Suprapubic skin (tissue), 4 donors: ENCODE measurements around the gene EPHA6. TPM values are rescaled to one million over a fixed set of nuclear protein-coding genes. Genes with fewer than 3 reads are reported as not detected.

Experiments used
- DNase-seq, 2 donors: peaks; one replicate each; pipeline ENCODE4 v3.0.0-alpha.2; 2019; ENCODE audit warnings: low spot score in 2 of 2
- H3K27ac ChIP-seq: fragments of 200-600 bp; sonication (generic); one replicate; pipeline ENCODE4 v1.5.1; 2019
- H3K27me3 ChIP-seq: fragments of 200-600 bp; sonication (generic); one replicate; pipeline ENCODE4 v1.5.1; 2019
- H3K36me3 ChIP-seq: fragments of 200-600 bp; sonication (generic); one replicate; pipeline ENCODE4 v1.5.1; 2019
- H3K4me1 ChIP-seq: fragments of 200-600 bp; sonication (generic); one replicate; pipeline ENCODE4 v1.5.1; 2019
- H3K4me3 ChIP-seq: fragments of 200-600 bp; sonication (generic); one replicate; pipeline ENCODE4 v1.5.1; 2019; ENCODE audit warnings: mild to moderate bottlenecking
- H3K9me3 ChIP-seq: fragments of 200-600 bp; sonication (generic); one replicate; pipeline ENCODE4 v1.5.1; 2019
- CTCF ChIP-seq, 2 donors: fragments of 200-600 bp in 1 of 2; fragments of 450-650 bp in 1 of 2; sonication (generic) in 1 of 2; IDR thresholded peaks; one replicate each; pipeline ENCODE4 v1.5.1; 2016 to 2019; ENCODE audit warnings: antibody characterized with exemption in 2 of 2, mild to moderate bottlenecking in 1 of 2, moderate library complexity in 1 of 2
- EP300 ChIP-seq: sonication (generic); formaldehyde crosslinking; IDR thresholded peaks from one replicate; pipeline ENCODE4 v1.6.1; 2017; ENCODE audit warnings: antibody characterized with exemption
- POLR2A ChIP-seq, 2 donors: fragments of 450-650 bp; IDR thresholded peaks; one replicate each; pipeline ENCODE4 v1.6.1; 2017; ENCODE audit warnings: antibody characterized with exemption in 2 of 2, mild to moderate bottlenecking in 2 of 2, moderate library complexity in 2 of 2
- POLR2AphosphoS5 ChIP-seq, 3 donors: sonication (generic); formaldehyde crosslinking; IDR thresholded peaks; one replicate each; pipeline ENCODE4 v1.6.1; 2017; ENCODE audit warnings: antibody characterized with exemption in 3 of 3
- WGBS: methylation state at CpG from one replicate; pipeline ENCODE4 v1.1.5; 2018; 5-methylcytosine and 5-hydroxymethylcytosine counted together
- total RNA-seq, 4 donors: library from RNA; depleted of rRNA; stranded (reverse); fragments of >200 nt; gene quantifications; one replicate each; pipeline ENCODE4 v1.1.0, GENCODE V29; 2016

Gene EPHA6
- total RNA-seq, 4 donors from 2014 or later: not detected

GRCh38 chr3:96806341-96806740 is 8.1 kb upstream of the EPHA6 start:
- TF ChIP-seq CTCF (IDR thresholded peaks at IDR 0.05) (no peak), POLR2AphosphoS5 (IDR thresholded peaks at IDR 0.05) (no peak), EP300 (no peak), POLR2A (IDR thresholded peaks at IDR 0.05) (no peak)
- Histone ChIP-seq H3K4me3 (no peak overlapping the region), H3K36me3 (no peaks in the 10 kb centered on the region), H3K27ac (no peak overlapping the region), H3K4me1 (no peaks in the 10 kb centered on the region), H3K27me3 (peaks cover 16% of the 10 kb centered on the region), H3K9me3 (no peaks in the 10 kb centered on the region)
- no peak for DNase-seq
- 50% methylated on average over 1 of the region's 1 CpG for WGBS

- TF ChIP-seq EP300 (no peak), CTCF (IDR thresholded peaks at IDR 0.05) (peak in 1 of 2 donors; percentile 57), POLR2A (IDR thresholded peaks at IDR 0.05) (no peak)
- WGBS: 0% methylated on average over 21 of the region's 79 CpGs
- H3K27ac ChIP-seq: no peak overlapping the region
- peaks cover 34% of the 10 kb centered on the region for H3K27me3 ChIP-seq
- H3K9me3 ChIP-seq: no peaks in the 10 kb centered on the region
- peaks cover 22% of the 10 kb centered on the region for H3K4me1 ChIP-seq
- H3K36me3 ChIP-seq: no peaks in the 10 kb centered on the region
- H3K4me3 ChIP-seq: peak overlapping the region; percentile 70
- peak; percentile 69 to 81 for DNase-seq
These were observed 1.1 kb upstream of the EPHA6 start for GRCh38 chr3:96813134-96813819.

GRCh38 chr3:96814651-96815567 is 515 bp downstream of the EPHA6 start:
- H3K36me3 ChIP-seq: no peaks in the 10 kb centered on the region
- peaks cover 22% of the 10 kb centered on the region for H3K4me1 ChIP-seq
- peaks cover 26% of the 10 kb centered on the region for H3K27me3 ChIP-seq
- H3K27ac ChIP-seq: no peak overlapping the region
- no peak for TF ChIP-seq EP300
- TF ChIP-seq CTCF (IDR thresholded peaks at IDR 0.05): no peak
- no peak for TF ChIP-seq POLR2AphosphoS5 (IDR thresholded peaks at IDR 0.05)
- no peak for TF ChIP-seq POLR2A (IDR thresholded peaks at IDR 0.05)
- peak overlapping the region; percentile 70 for H3K4me3 ChIP-seq
- 13% methylated on average over 32 of the region's 50 CpGs for WGBS
- DNase-seq: no peak
- H3K9me3 ChIP-seq: no peaks in the 10 kb centered on the region

- H3K9me3 ChIP-seq: no peaks in the 10 kb centered on the region
- no peaks in the 10 kb centered on the region for H3K4me1 ChIP-seq
- TF ChIP-seq POLR2A (IDR thresholded peaks at IDR 0.05): no peak
- TF ChIP-seq POLR2AphosphoS5 (IDR thresholded peaks at IDR 0.05): no peak
- no peak for TF ChIP-seq CTCF (IDR thresholded peaks at IDR 0.05)
- no peak for TF ChIP-seq EP300
- no peak overlapping the region for H3K27ac ChIP-seq
- 40% methylated on average over 2 of the region's 2 CpGs for whole genome bisulfite sequencing
- no peaks in the 10 kb centered on the region for H3K27me3 ChIP-seq
- H3K4me3 ChIP-seq: no peak overlapping the region
- H3K36me3 ChIP-seq: no peaks in the 10 kb centered on the region
- DNase-seq: no peak
These were observed 16.8 kb downstream of the EPHA6 start for GRCh38 chr3:96831175-96831574.

GRCh38 chr3:96833301-96833700 is 18.9 kb downstream of the EPHA6 start:
- H3K27me3 ChIP-seq: no peaks in the 10 kb centered on the region
- no peak overlapping the region for H3K27ac ChIP-seq
- TF ChIP-seq EP300: no peak
- TF ChIP-seq CTCF (IDR thresholded peaks at IDR 0.05): no peak
- no peak for TF ChIP-seq POLR2A (IDR thresholded peaks at IDR 0.05)
- TF ChIP-seq POLR2AphosphoS5 (IDR thresholded peaks at IDR 0.05): no peak
- H3K4me1 ChIP-seq: no peaks in the 10 kb centered on the region
- no peak overlapping the region for H3K4me3 ChIP-seq
- no peaks in the 10 kb centered on the region for H3K36me3 ChIP-seq
- H3K9me3 ChIP-seq: no peaks in the 10 kb centered on the region
- no peak for DNase-seq
